Parathyroid adenoma (tissue), 2 donors: ENCODE measurements around the gene EN2.

ENCODE experiments used
- H2AFZ ChIP-seq: fragments of 300-600 bp; sonication (generic); one replicate; pipeline ENCODE4 v1.7.0; 2017; ENCODE audit warnings: antibody characterized with exemption, mild to moderate bottlenecking
- H3K27ac ChIP-seq: fragments of 300-600 bp; sonication (generic); one replicate; pipeline ENCODE4 v1.7.0; 2017
- H3K27me3 ChIP-seq: fragments of 300-600 bp; sonication (generic); one replicate; pipeline ENCODE4 v1.7.0; 2017; ENCODE audit warnings: low read length; ENCODE audit not compliant: control insufficient read depth, insufficient read depth
- H3K36me3 ChIP-seq: fragments of 300-600 bp; sonication (generic); one replicate; pipeline ENCODE4 v1.7.0; 2017; ENCODE audit warnings: low read length; ENCODE audit not compliant: control insufficient read depth, insufficient read depth
- H3K4me1 ChIP-seq: fragments of 300-600 bp; sonication (generic); one replicate; pipeline ENCODE4 v1.7.0; 2017; ENCODE audit warnings: control low read depth
- H3K4me2 ChIP-seq: fragments of 300-600 bp; sonication (generic); one replicate; pipeline ENCODE4 v1.7.0; 2017; ENCODE audit warnings: low read length
- H3K4me3 ChIP-seq: fragments of 300-600 bp; sonication (generic); one replicate; pipeline ENCODE4 v1.7.0; 2017; ENCODE audit warnings: low read depth, low read length
- H3K79me2 ChIP-seq: fragments of 300-600 bp; sonication (generic); one replicate; pipeline ENCODE4 v1.7.0; 2017; ENCODE audit warnings: control low read depth
- H3K9ac ChIP-seq: fragments of 300-600 bp; sonication (generic); one replicate; pipeline ENCODE4 v1.7.0; 2017; ENCODE audit warnings: mild to moderate bottlenecking
- H3K9me3 ChIP-seq: fragments of 300-600 bp; sonication (generic); one replicate; pipeline ENCODE4 v1.7.0; 2017; ENCODE audit warnings: low read length; ENCODE audit not compliant: control insufficient read depth
- CTCF ChIP-seq: fragments of 300-600 bp; sonication (generic); IDR thresholded peaks from one replicate; pipeline ENCODE4 v1.7.0; 2017; ENCODE audit warnings: antibody characterized with exemption, mild to moderate bottlenecking
- donor health status: primary hyperparathyroidism.

The EN2 gene

GRCh38 chr7:155425887-155426286, 32.0 kb upstream of the EN2 start:
- no peaks in the 10 kb centered on the region for H3K36me3 ChIP-seq
- no peak overlapping the region for H2AFZ ChIP-seq
- H3K4me3 ChIP-seq = no peak overlapping the region
- H3K4me2 ChIP-seq = no peak overlapping the region
- no peaks in the 10 kb centered on the region for H3K27me3 ChIP-seq
- TF ChIP-seq CTCF = no peak
- H3K9me3 ChIP-seq = no peaks in the 10 kb centered on the region
- H3K4me1 ChIP-seq = no peaks in the 10 kb centered on the region
- no peak overlapping the region for H3K27ac ChIP-seq
- no peak overlapping the region for H3K9ac ChIP-seq
- no peaks in the 10 kb centered on the region for H3K79me2 ChIP-seq

- H3K27ac ChIP-seq = no peak overlapping the region
- no peaks in the 10 kb centered on the region for H3K4me1 ChIP-seq
- no peak overlapping the region for H2AFZ ChIP-seq
- no peak overlapping the region for H3K4me2 ChIP-seq
- TF ChIP-seq CTCF = no peak
- no peak overlapping the region for H3K9ac ChIP-seq
- H3K79me2 ChIP-seq = no peaks in the 10 kb centered on the region
- H3K9me3 ChIP-seq = no peaks in the 10 kb centered on the region
- H3K27me3 ChIP-seq = no peaks in the 10 kb centered on the region
- H3K4me3 ChIP-seq = no peak overlapping the region
- no peaks in the 10 kb centered on the region for H3K36me3 ChIP-seq
These were observed 31.2 kb upstream of the EN2 start for GRCh38 chr7:155426543-155427410.

DNA sequence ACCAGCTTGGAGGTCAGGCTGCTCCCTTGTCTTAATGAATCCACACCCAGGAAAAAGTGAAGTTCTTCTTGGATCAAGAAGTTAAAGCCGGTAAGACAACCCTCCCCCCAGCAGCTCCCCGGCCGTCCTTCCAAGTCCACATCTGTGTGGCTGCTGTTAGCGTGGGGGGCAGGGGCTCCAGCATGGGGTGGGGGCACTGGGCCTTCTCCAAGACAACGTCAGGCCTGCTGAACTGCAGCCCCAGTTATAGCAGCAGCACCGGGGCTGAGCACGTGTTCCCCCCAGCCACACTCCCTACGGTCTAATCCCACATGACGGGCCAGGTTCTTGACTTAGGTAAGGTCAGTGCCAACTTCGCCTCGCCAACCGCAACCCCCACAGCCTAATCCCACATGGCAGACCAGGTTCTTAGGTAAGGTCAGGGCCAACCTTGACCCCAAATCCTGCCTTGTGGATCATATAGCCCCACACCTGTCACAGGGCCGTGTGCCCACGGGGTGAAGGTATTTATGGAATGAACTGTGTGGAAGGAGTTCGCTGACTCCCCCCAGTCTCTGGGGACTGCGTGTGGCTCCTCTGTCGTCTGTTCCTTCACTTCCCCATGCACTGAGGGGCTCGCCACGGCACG, 30.4 kb upstream of the EN2 start:
- Histone ChIP-seq H3K9ac (no peak overlapping the region), H3K27ac (no peak overlapping the region), H2AFZ (no peak overlapping the region), H3K4me3 (no peak overlapping the region), H3K79me2 (no peaks in the 10 kb centered on the region), H3K4me1 (no peaks in the 10 kb centered on the region), H3K4me2 (no peak overlapping the region), H3K27me3 (no peaks in the 10 kb centered on the region), H3K9me3 (no peaks in the 10 kb centered on the region), H3K36me3 (no peaks in the 10 kb centered on the region)
- no peak for TF ChIP-seq CTCF

GRCh38 chr7:155428171-155428834, 29.6 kb upstream of the EN2 start:
- H2AFZ ChIP-seq = no peak overlapping the region
- no peaks in the 10 kb centered on the region for H3K4me1 ChIP-seq
- H3K27ac ChIP-seq = no peak overlapping the region
- H3K9ac ChIP-seq = no peak overlapping the region
- no peak overlapping the region for H3K4me3 ChIP-seq
- no peaks in the 10 kb centered on the region for H3K79me2 ChIP-seq
- no peaks in the 10 kb centered on the region for H3K9me3 ChIP-seq
- no peak overlapping the region for H3K4me2 ChIP-seq
- TF ChIP-seq CTCF = no peak
- H3K36me3 ChIP-seq = no peaks in the 10 kb centered on the region
- no peaks in the 10 kb centered on the region for H3K27me3 ChIP-seq
